Lower leg skin (tissue), 4 donors: ENCODE results near the gene GTPBP2. TPM values are rescaled to one million over a fixed set of nuclear protein-coding genes. Genes with fewer than 3 reads are reported as not detected.

Experiments used
- DNase-seq, 2 donors: peaks; one replicate each; pipeline ENCODE4 v3.0.0-alpha.2; 2019; ENCODE audit warnings: low spot score in 2 of 2
- H3K4me3 ChIP-seq: fragments of 200-600 bp; sonication (generic); 2 replicates; pipeline ENCODE4 v1.5.1; 2017; ENCODE audit warnings: mild to moderate bottlenecking, low read depth; ENCODE audit not compliant: poor library complexity, severe bottlenecking
- POLR2A ChIP-seq, 2 donors: fragments of 450-650 bp; IDR thresholded peaks; one replicate each; pipeline ENCODE4 v1.6.1; 2016 to 2017; ENCODE audit warnings: antibody characterized with exemption in 2 of 2, mild to moderate bottlenecking in 1 of 2, moderate library complexity in 1 of 2
- WGBS, 2 donors: methylation state at CpG; one replicate each; pipeline ENCODE4 v1.1.5; 2018; 5-methylcytosine and 5-hydroxymethylcytosine counted together
- intact Hi-C: fragments of 100-400 bp; cut with DNase I; formaldehyde crosslinking; loops from one replicate; pipeline ENCODE4 v1.15.0; 2023; ENCODE audit warnings: low total_unique reads
- total RNA-seq, 4 donors: library from RNA; depleted of rRNA; stranded (reverse); fragments of >200 nt; gene quantifications; one replicate each; pipeline ENCODE4 v1.1.0, GENCODE V29; 2016
- TF ChIP-seq, protein P1 (sequence below), 3 donors: fragments of 450-650 bp; IDR thresholded peaks; one replicate each; pipeline ENCODE4 v1.5.1; 2016; ENCODE audit warnings: antibody characterized with exemption in 3 of 3, mild to moderate bottlenecking in 3 of 3, moderate library complexity in 2 of 3

The GTPBP2 gene
- total RNA-seq, 4 donors from 2014 or later = 31.1 to 39.9 (median 36.0) TPM

DNA sequence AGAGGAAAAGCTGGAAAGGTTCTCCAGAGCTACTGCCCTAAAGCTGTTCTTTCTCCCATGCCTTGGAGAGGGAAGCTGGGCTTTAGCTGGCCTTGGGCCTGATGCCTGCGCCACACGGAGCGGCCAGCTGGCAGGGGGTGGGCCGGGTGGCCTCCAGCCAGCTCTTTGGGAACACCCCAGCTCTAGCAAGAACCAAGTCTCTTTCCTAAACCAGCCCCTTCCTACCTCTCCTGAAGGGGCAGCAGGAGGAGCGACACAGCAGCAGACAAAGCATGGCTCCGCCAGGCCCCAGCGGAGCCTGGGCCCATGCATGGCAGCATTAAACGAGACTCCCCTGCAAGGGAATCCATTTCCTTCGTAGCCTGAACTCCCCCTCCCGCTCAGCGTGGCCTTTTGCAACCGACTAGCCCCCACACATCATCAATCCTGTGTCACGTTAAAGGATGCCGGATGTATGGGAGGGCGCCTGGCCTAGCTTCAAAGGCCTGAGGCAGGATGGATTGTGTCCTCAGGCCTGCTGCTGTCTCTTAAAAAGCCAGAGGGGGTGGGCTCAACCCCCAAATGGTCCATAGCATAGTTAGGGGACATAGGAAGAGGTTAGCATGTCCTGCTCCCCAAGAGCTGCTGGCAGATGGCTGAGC is 44.5 kb upstream of the GTPBP2 start:
- no peak for DNase-seq
- no peak overlapping the region for H3K4me3 ChIP-seq
- intact Hi-C loops = no loop called here
- WGBS, 2 donors = 83 to 84% methylated on average over 11 to 15 of the region's 15 CpGs
- TF ChIP-seq, protein P1, sequence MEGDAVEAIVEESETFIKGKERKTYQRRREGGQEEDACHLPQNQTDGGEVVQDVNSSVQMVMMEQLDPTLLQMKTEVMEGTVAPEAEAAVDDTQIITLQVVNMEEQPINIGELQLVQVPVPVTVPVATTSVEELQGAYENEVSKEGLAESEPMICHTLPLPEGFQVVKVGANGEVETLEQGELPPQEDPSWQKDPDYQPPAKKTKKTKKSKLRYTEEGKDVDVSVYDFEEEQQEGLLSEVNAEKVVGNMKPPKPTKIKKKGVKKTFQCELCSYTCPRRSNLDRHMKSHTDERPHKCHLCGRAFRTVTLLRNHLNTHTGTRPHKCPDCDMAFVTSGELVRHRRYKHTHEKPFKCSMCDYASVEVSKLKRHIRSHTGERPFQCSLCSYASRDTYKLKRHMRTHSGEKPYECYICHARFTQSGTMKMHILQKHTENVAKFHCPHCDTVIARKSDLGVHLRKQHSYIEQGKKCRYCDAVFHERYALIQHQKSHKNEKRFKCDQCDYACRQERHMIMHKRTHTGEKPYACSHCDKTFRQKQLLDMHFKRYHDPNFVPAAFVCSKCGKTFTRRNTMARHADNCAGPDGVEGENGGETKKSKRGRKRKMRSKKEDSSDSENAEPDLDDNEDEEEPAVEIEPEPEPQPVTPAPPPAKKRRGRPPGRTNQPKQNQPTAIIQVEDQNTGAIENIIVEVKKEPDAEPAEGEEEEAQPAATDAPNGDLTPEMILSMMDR (IDR thresholded peaks at IDR 0.05) = no peak
- no peak for TF ChIP-seq POLR2A (IDR thresholded peaks at IDR 0.05)

DNA sequence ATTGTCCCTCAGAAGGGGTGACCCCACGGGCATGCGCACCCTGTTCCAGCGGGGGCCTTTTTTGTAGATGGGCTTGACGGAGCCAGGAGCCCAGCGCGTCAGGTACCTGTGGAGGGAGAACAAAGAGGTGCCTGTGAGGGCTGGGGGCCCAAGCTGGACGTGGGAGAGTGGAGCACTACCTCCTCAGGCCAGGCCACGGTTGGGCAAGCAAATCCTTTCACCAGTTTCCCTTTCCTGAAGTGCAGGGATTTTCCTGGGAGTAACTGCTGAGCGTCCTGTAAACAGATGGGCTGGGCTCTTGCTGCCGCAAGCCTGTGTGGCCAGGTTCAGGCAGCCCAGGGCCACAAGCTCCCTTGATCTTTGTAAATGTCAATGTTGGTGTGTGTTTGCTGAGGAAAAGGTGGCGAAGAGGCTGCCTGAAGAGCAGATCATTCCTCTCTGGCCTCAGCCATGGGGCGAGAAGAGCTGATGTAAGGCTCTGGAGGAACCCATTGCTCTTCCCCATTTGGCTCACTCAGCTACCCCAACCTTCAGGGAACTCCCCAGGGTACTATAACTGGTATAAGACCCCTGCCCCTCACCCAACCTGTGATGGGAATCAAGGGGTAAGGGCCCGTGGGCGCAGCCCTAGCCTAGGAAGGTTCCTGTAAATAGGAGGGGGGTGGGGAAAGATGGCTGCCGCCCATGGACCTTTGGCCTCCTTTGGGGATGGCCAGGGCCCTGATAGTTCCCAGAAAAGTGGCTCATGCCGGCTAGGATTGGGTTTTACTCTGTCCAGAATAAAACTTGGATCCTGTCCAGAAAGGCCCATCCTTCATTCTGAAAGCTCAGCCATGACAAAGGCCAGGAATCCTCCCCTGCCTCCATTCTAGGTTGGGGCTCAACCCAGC is 43.0 kb upstream of the GTPBP2 start:
- no peak for DNase-seq
- H3K4me3 ChIP-seq = no peak overlapping the region
- intact Hi-C loops = no loop called here
- TF ChIP-seq POLR2A (IDR thresholded peaks at IDR 0.05) = no peak
- TF ChIP-seq, protein P1 (IDR thresholded peaks at IDR 0.05) = no peak
- 79 to 84% methylated on average over 16 of the region's 16 CpGs for WGBS, 2 donors

DNA sequence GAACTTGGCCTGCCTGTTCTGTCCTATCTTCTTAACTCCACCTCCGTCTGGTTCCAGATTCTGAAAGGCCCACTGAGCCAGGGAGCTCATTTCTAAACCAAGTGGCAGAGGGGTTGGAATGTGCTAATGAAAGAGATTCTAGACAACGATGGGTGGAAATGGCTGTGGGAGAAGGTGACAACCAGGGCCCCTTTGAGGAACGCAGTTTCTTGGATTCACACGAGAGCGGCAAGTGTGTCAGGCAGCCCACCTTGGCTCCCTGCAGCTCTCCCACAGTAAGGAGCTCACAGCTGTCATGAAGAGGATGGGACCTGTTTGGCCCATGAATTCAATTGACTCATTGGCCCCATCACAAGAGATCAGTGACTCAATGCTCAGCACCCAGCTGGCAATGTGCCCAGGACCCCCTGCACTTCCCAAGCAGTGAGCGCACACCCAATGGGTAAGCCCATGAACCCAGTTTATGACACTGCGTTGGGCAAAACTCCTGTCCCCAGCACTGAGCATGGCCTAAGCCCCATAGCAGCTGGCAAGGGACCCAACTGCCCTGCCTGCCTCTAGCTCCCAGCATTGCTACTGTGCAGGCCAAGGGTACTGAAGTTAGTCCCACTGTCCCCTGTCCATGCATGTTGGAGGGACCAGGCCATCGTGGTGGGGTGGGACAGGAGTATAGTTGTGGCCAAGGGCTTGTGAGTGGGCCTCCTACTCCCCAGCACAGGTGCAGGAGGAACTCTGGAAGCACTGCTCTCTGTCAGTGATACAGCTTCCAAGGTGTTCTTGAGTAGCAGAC is 42.1 kb upstream of the GTPBP2 start:
- no peak for DNase-seq

GRCh38 chr6:43670623-43670986 is 41.5 kb upstream of the GTPBP2 start:
- no peak overlapping the region for H3K4me3 ChIP-seq
- WGBS, 2 donors = 96 to 97% methylated on average over 6 of the region's 6 CpGs
- no peak for TF ChIP-seq POLR2A (IDR thresholded peaks at IDR 0.05)
- TF ChIP-seq, protein P1 (IDR thresholded peaks at IDR 0.05) = no peak
- intact Hi-C loops = no loop called here
- no peak for DNase-seq

More for the DNA sequence above, 42.1 kb upstream of the GTPBP2 start:
- intact Hi-C loops = no loop called here
- TF ChIP-seq, protein P1 (IDR thresholded peaks at IDR 0.05) = no peak
- TF ChIP-seq POLR2A (IDR thresholded peaks at IDR 0.05) = no peak
- WGBS, 2 donors = 90 to 94% methylated on average over 7 to 8 of the region's 8 CpGs
- no peak overlapping the region for H3K4me3 ChIP-seq

DNA sequence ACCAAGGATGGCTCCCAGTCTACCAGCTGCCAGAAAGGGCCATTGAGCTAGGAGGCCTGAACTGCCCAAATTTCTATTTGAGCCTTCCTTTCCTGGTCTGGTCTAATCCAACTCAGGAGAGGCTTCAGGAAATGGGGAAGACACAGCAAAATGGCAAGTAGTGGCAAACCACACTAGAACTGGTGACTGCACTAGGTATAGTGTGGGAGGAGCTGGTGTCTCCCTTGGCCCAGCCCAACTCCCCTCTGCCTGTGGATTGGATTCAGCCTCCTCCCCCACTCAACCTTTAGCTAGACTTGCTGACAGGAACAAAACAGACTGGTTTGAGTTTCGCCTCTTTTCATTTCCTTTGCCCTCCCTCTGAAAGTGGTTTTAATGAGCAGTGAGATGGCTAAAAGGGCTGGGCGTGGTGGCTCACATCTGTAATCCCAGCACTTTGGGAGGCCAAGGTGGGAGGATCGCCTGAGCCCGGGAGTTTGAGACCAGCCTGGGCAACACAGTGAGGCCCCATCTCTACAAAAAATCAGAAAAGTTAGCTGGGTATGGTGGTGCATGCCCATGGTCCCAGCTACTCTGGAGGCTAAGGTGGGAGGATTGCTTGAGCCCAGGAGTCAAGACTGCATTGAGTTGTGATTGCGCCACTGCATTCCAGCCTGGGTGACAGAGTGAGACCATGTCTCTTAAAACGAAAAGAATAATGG is 41.0 kb upstream of the GTPBP2 start:
- no peak for TF ChIP-seq POLR2A (IDR thresholded peaks at IDR 0.05)
- TF ChIP-seq, protein P1 (IDR thresholded peaks at IDR 0.05) = no peak
- no peak overlapping the region for H3K4me3 ChIP-seq
- WGBS, 2 donors = 66 to 80% methylated on average over 6 of the region's 6 CpGs
- no peak for DNase-seq
- intact Hi-C loops = loop anchor here (5.0 kb wide), 2 partner anchors 92 to 407 kb away; no protein-coding TSS in a partner anchor
